IMR-90 (cell line): ENCODE data around the gene EGFL8. TPM values are rescaled to one million over a fixed set of nuclear protein-coding genes. Genes with fewer than 3 reads are reported as not detected.

Source experiments
- ATAC-seq: fragments of 200-7000 bp; cut with Tn5 transposase; 2 replicates; pipeline ENCODE4 v1.9.1; 2020; ENCODE audit warnings: low read depth, mild to moderate bottlenecking, moderate library complexity
- BruUV-seq: library from RNA; stranded (reverse); fragments of 400-500 nt; replicated peaks from 2 replicates; lab custom pipeline; 2021; lab: Mats Ljungman, UMichigan
- CTCF ChIA-PET: fragments of 300-600 bp; formaldehyde crosslinking; extraction: SDS; loops from one replicate; lab custom pipeline; 2021; ENCODE audit warnings: antibody characterized with exemption; lab: Yijun Ruan, JAX
- POLR2A ChIA-PET: fragments of 300-600 bp; sonication (Branson Sonifier 250); formaldehyde crosslinking; loops from one replicate; lab custom pipeline; 2022; ENCODE audit warnings: antibody characterized with exemption; ENCODE audit not compliant: unreplicated experiment; lab: Charles Lee
- DNase-seq: peaks from one replicate; pipeline ENCODE4 v3.0.0; 2013
- H2AFZ ChIP-seq: replicated peaks from 2 replicates; pipeline ENCODE3; 2013; ENCODE audit warnings: low read length, mild to moderate bottlenecking; ENCODE audit not compliant: poor library complexity
- H2AK5ac ChIP-seq: 2 replicates; pipeline ENCODE4 v1.6.1; 2013; ENCODE audit warnings: low read depth, low read length, inconsistent platforms
- H2AK9ac ChIP-seq: replicated peaks from 2 replicates; pipeline ENCODE3; 2013; ENCODE audit warnings: mild to moderate bottlenecking, low read depth, low read length, moderate library complexity; ENCODE audit not compliant: poor library complexity
- H2BK120ac ChIP-seq: 2 replicates; pipeline ENCODE4 v1.6.1; 2013; ENCODE audit warnings: low read depth, low read length, inconsistent platforms
- H2BK15ac ChIP-seq: 3 replicates; pipeline ENCODE4 v1.6.1; 2013; ENCODE audit warnings: low read depth, low read length, inconsistent platforms
- H2BK20ac ChIP-seq: 2 replicates; pipeline ENCODE4 v1.6.1; 2013; ENCODE audit warnings: low read depth, mild to moderate bottlenecking, inconsistent platforms, low read length, moderate library complexity
- H2BK5ac ChIP-seq: 2 replicates; pipeline ENCODE4 v1.6.1; 2013; ENCODE audit warnings: mild to moderate bottlenecking, low read depth, low read length, inconsistent platforms; ENCODE audit not compliant: poor library complexity, severe bottlenecking
- H3K14ac ChIP-seq: replicated peaks from 2 replicates; pipeline ENCODE4 v1.6.1; 2013; ENCODE audit warnings: low read depth, low read length, inconsistent platforms
- H3K18ac ChIP-seq: 2 replicates; pipeline ENCODE4 v1.6.1; 2013; ENCODE audit warnings: low read depth, low read length, control low read depth
- H3K23ac ChIP-seq: 2 replicates; pipeline ENCODE4 v1.6.1; 2013; ENCODE audit warnings: low read depth, low read length, inconsistent platforms
- H3K27ac ChIP-seq: 2 replicates; pipeline ENCODE4 v1.5.1; 2013; ENCODE audit warnings: mild to moderate bottlenecking, control low read depth, low read length; ENCODE audit not compliant: insufficient read depth
- H3K27me3 ChIP-seq: 2 replicates; pipeline ENCODE4 v1.6.1; 2013; ENCODE audit warnings: low read length; ENCODE audit not compliant: control insufficient read depth, insufficient read depth
- H3K36me3 ChIP-seq: 2 replicates; pipeline ENCODE4 v1.6.1; 2013; ENCODE audit warnings: low read length, mixed read lengths; ENCODE audit not compliant: control insufficient read depth, insufficient read depth
- H3K4ac ChIP-seq: 2 replicates; pipeline ENCODE4 v1.6.1; 2013; ENCODE audit warnings: low read depth, low read length, inconsistent platforms
- H3K4me1 ChIP-seq: 2 replicates; pipeline ENCODE4 v1.6.1; 2013; ENCODE audit warnings: low read length, mixed read lengths; ENCODE audit not compliant: control insufficient read depth, insufficient read depth
- H3K4me2 ChIP-seq: 2 replicates; pipeline ENCODE4 v1.6.1; 2013; ENCODE audit warnings: low read depth, mild to moderate bottlenecking, control low read depth, low read length, moderate library complexity
- H3K4me3 ChIP-seq: 2 replicates; pipeline ENCODE4 v1.5.1; 2013; ENCODE audit warnings: low read depth, mild to moderate bottlenecking, control low read depth, low read length, moderate library complexity; ENCODE audit not compliant: insufficient read depth
- H3K56ac ChIP-seq: 2 replicates; pipeline ENCODE4 v1.6.1; 2013; ENCODE audit warnings: low read length, inconsistent platforms; ENCODE audit not compliant: insufficient read depth; ENCODE audit errors: extremely low read depth
- H3K79me1 ChIP-seq, 2 experiments: 2 replicates each; pipeline ENCODE4 v1.6.1; 2013; ENCODE audit warnings: low read length in 2 of 2, inconsistent platforms in 1 of 2, low read depth in 1 of 2
- H3K9ac ChIP-seq: 2 replicates; pipeline ENCODE4 v1.6.1; 2013; ENCODE audit warnings: low read depth, low read length, control low read depth
- H3K9me1 ChIP-seq: 2 replicates; pipeline ENCODE4 v1.6.1; 2013; ENCODE audit warnings: low read length, inconsistent platforms; ENCODE audit not compliant: insufficient read depth
- H3K9me3 ChIP-seq: 2 replicates; pipeline ENCODE4 v1.6.1; 2013; ENCODE audit warnings: low read length; ENCODE audit not compliant: control insufficient read depth, insufficient read depth
- H4K20me1 ChIP-seq: 2 replicates; pipeline ENCODE4 v1.6.1; 2013; ENCODE audit warnings: low read length, inconsistent platforms; ENCODE audit not compliant: insufficient read depth
- H4K5ac ChIP-seq: 2 replicates; pipeline ENCODE4 v1.6.1; 2013; ENCODE audit warnings: mild to moderate bottlenecking, low read depth, low read length, control low read depth
- H4K8ac ChIP-seq, 2 experiments: 2 replicates each; pipeline ENCODE4 v1.6.1; 2013; ENCODE audit warnings: low read depth in 2 of 2, low read length in 2 of 2, control low read depth in 1 of 2, inconsistent platforms in 1 of 2
- H4K91ac ChIP-seq: 2 replicates; pipeline ENCODE4 v1.6.1; 2013; ENCODE audit warnings: low read depth, low read length, inconsistent platforms; ENCODE audit not compliant: insufficient read depth
- CEBPB ChIP-seq: IDR thresholded peaks from 2 replicates; pipeline ENCODE4 v1.6.1; 2012; ENCODE audit warnings: low read depth, low read length, improper control_type of control experiment
- WGBS, 2 experiments: methylation state at CpG; one replicate each; pipeline versions ENCODE4 v1.1.5 to v1.1.7; 2013; ENCODE audit warnings: missing lambda C conversion rate in 2 of 2; ENCODE audit not compliant: insufficient read length in 1 of 2; ENCODE audit errors: extremely low coverage in 2 of 2; 5-methylcytosine and 5-hydroxymethylcytosine counted together
- dilution Hi-C: fragments of 300-500 bp; cut with HindIII; formaldehyde crosslinking; loops from one replicate; pipeline ENCODE4 v1.14.3; 2018; ENCODE audit warnings: low sequenced_read_pairs; ENCODE audit not compliant: unreplicated experiment
- in situ Hi-C: fragments of 300-500 bp; cut with MboI; formaldehyde crosslinking; loops from 3 replicates; pipeline ENCODE4 v1.14.3; 2019; ENCODE audit warnings: low sequenced_read_pairs, inconsistent platforms, mixed read lengths
- intact Hi-C: fragments of 100-400 bp; cut with micrococcal nuclease; formaldehyde crosslinking; loops from 2 replicates; pipeline ENCODE4 v1.10.0; 2022
- polyA plus RNA-seq, 3 experiments: library from polyadenylated mRNA; depleted of rRNA; stranded (reverse); fragments of >200 nt; gene quantifications; 2 replicates each; pipeline ENCODE4 v1.2.3, GENCODE V29; 2012; ENCODE audit warnings: low replicate concordance in 1 of 3
- total RNA-seq: library from RNA; depleted of rRNA; stranded (reverse); fragments of >200 nt; gene quantifications from 2 replicates; pipeline ENCODE4 v1.2.3, GENCODE V29; 2012
- TF ChIP-seq, protein P1 (sequence below): fragments of 150-350 bp; IDR thresholded peaks from 2 replicates; pipeline ENCODE4 v1.6.1; 2017; ENCODE audit warnings: mild to moderate bottlenecking, antibody characterized with exemption, low read length, low read depth

EGFL8 gene
- total and polyA plus RNA-seq, 2 of the 4 experiments (the other 2 are of a cell fraction): 0.18 to 4.7 TPM

- BruUV-seq: no TSS peak
- in situ Hi-C loops: loop anchor here (25.0 kb wide), 1 partner anchor 778 kb away; the partner anchor contains the start of genes BRD2 and HLA-DMA
- H2BK15ac ChIP-seq: no peak within 1 kb of the TSS
- peaks cover 11 to 48% of the 10 kb centered on the region in 2 experiments for H3K79me1 ChIP-seq
- no peak within 1 kb of the TSS; the same call in 1 of the 2 replicates for H2AK5ac ChIP-seq
- no peak within 1 kb of the TSS for H3K23ac ChIP-seq
- peak within 1 kb of the TSS; percentile 39 for H2AFZ ChIP-seq
- H3K56ac ChIP-seq: no peak within 1 kb of the TSS
- DNase-seq (no peak), ATAC-seq (no peak)
- no peak within 1 kb of the TSS for H3K4me2 ChIP-seq
- CTCF ChIA-PET: no interaction called here
- H2AK9ac ChIP-seq: peak within 1 kb of the TSS; percentile 71
- H3K36me3 ChIP-seq: peaks cover 38% of the 10 kb centered on the region
- no peak within 1 kb of the TSS for H2BK120ac ChIP-seq
- no peak within 1 kb of the TSS for H2BK20ac ChIP-seq
- WGBS, 2 experiments: 100% methylated on average over 1 of the region's 6 CpGs; no CpG with 5 or more reads in 1 of the 2 experiments
- H3K9ac ChIP-seq: no peak within 1 kb of the TSS
- no peaks in the 10 kb centered on the region for H3K27me3 ChIP-seq
- TF ChIP-seq CEBPB: peak; percentile 42; the same call in 1 of the 2 replicates
- TF ChIP-seq, protein P1, sequence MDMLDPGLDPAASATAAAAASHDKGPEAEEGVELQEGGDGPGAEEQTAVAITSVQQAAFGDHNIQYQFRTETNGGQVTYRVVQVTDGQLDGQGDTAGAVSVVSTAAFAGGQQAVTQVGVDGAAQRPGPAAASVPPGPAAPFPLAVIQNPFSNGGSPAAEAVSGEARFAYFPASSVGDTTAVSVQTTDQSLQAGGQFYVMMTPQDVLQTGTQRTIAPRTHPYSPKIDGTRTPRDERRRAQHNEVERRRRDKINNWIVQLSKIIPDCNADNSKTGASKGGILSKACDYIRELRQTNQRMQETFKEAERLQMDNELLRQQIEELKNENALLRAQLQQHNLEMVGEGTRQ: no peak
- H3K18ac ChIP-seq: no peak within 1 kb of the TSS
- H4K91ac ChIP-seq: no peak within 1 kb of the TSS
- no peak within 1 kb of the TSS for H3K27ac ChIP-seq
- no peak within 1 kb of the TSS for H3K4me3 ChIP-seq
- no peak within 1 kb of the TSS for H4K5ac ChIP-seq
- intact Hi-C loops: no loop called here
- no peaks in the 10 kb centered on the region for H4K20me1 ChIP-seq
- H3K9me3 ChIP-seq: no peaks in the 10 kb centered on the region
- H4K8ac ChIP-seq: no peak within 1 kb of the TSS
- no peak within 1 kb of the TSS for H2BK5ac ChIP-seq
- dilution Hi-C loops: no loop called here
- no peak within 1 kb of the TSS for H3K14ac ChIP-seq
- H3K9me1 ChIP-seq: peaks cover 9% of the 10 kb centered on the region
- no peaks in the 10 kb centered on the region for H3K4me1 ChIP-seq
- POLR2A ChIA-PET: no interaction called here
- H3K4ac ChIP-seq: no peak within 1 kb of the TSS; the same call in 1 of the 2 replicates
Observed at GRCh38 chr6:32184084-32184640, 19.8 kb downstream of the EGFL8 start, which contains the start of gene AGER. AGER (minus strand) TSS chr6:32184253; CDS start chr6:32184222, 31 bp downstream.
